ENCODE data around the gene SPATA21.

Gene SPATA21

GRCh38 chr1:16450863-16451481, 13.7 kb upstream of the SPATA21 start:
- no peak for DNase-seq

- DNase-seq: no peak
Observed at GRCh38 chr1:16449666-16450065, 12.4 kb upstream of the SPATA21 start.

- DNase-seq: no peak
Observed at GRCh38 chr1:16449065-16449464, 11.8 kb upstream of the SPATA21 start.

- DNase-seq: no peak
Observed at GRCh38 chr1:16447641-16448040, 10.4 kb upstream of the SPATA21 start.

- DNase-seq: no peak
Observed at GRCh38 chr1:16446116-16446515, 8.9 kb upstream of the SPATA21 start.

- DNase-seq: no peak
Observed at GRCh38 chr1:16445052-16445451, 7.8 kb upstream of the SPATA21 start.

- no peak for DNase-seq
Observed at GRCh38 chr1:16443975-16444770, 6.9 kb upstream of the SPATA21 start.

- no peak for DNase-seq
Observed at GRCh38 chr1:16442941-16443340, 5.7 kb upstream of the SPATA21 start.

- DNase-seq: no peak
Observed at GRCh38 chr1:16442265-16442664, 5.0 kb upstream of the SPATA21 start.

- no peak for DNase-seq
Observed at GRCh38 chr1:16441282-16441665, 4.0 kb upstream of the SPATA21 start.

GRCh38 chr1:16440470-16441281, 3.5 kb upstream of the SPATA21 start, which contains the start of gene NECAP2:
Gene NECAP2, plus strand, starts transcription at chr1:16440724. Its CDS starts 38 bp downstream, at chr1:16440762.
- DNase-seq: peak; percentile 91 to 94

GRCh38 chr1:16440131-16440469, 2.9 kb upstream of the SPATA21 start:
- DNase-seq: no peak

GRCh38 chr1:16438924-16439323, 1.7 kb upstream of the SPATA21 start:
- DNase-seq: no peak

GRCh38 chr1:16438516-16438915, 1.3 kb upstream of the SPATA21 start:
- DNase-seq: no peak

GRCh38 chr1:16434501-16434900, 2.7 kb downstream of the SPATA21 start:
- no peak for DNase-seq

- DNase-seq: no peak
Observed at GRCh38 chr1:16434007-16434406, 3.2 kb downstream of the SPATA21 start.

- DNase-seq: no peak
Observed at GRCh38 chr1:16433030-16433429, 4.2 kb downstream of the SPATA21 start.

- no peak for DNase-seq
Observed at GRCh38 chr1:16430606-16431005, 6.6 kb downstream of the SPATA21 start.

- no peak for DNase-seq
Observed at GRCh38 chr1:16425125-16426025, 11.8 kb downstream of the SPATA21 start.

GRCh38 chr1:16422041-16422440, 15.2 kb downstream of the SPATA21 start:
- no peak for DNase-seq

GRCh38 chr1:16421201-16421600, 16.0 kb downstream of the SPATA21 start:
- DNase-seq: peak in 1 of 2 donors; percentile 28

GRCh38 chr1:16420424-16421118, 16.7 kb downstream of the SPATA21 start:
- DNase-seq: peak; percentile 34 to 73

All from CD4-positive, alpha-beta T cell treated with Interferon alpha-2 for 1 hour (primary cell).